HEK293 (cell line): ENCODE data around the gene DAAM1.

Experiments
- CTCF ChIA-PET: fragments of 350-600 bp; formaldehyde crosslinking; extraction: SDS; loops from one replicate; lab custom pipeline; 2021; ENCODE audit warnings: antibody characterized with exemption; lab: Yijun Ruan, JAX
- POLR2A ChIA-PET: fragments of 300-600 bp; formaldehyde crosslinking; extraction: SDS; loops from one replicate; lab custom pipeline; 2020; ENCODE audit warnings: antibody characterized with exemption, inconsistent platforms; lab: Yijun Ruan, JAX
- H3K27ac ChIP-seq: fragments of 200-500 bp; sonication (Bioruptor generic); 2 replicates; pipeline ENCODE4 v1.5.1; 2014; ENCODE audit warnings: low read depth, low read length, control low read depth, inconsistent platforms; ENCODE audit errors: extremely low read depth
- H3K36me3 ChIP-seq, 2 experiments: fragments of 200-500 bp in 1 of 2; sonication (Bioruptor generic) in 1 of 2; 1 replicate in 1 of 2; 2 replicates in 1 of 2; pipeline ENCODE4 v1.5.1; 2014 to 2017; ENCODE audit warnings: inconsistent platforms in 2 of 2, low read length in 2 of 2; ENCODE audit not compliant: control insufficient read depth in 2 of 2, insufficient read depth in 1 of 2
- H3K4me1 ChIP-seq: fragments of 200-500 bp; sonication (Bioruptor generic); 2 replicates; pipeline ENCODE4 v1.5.1; 2014; ENCODE audit warnings: mild to moderate bottlenecking, low read length, inconsistent platforms; ENCODE audit not compliant: control insufficient read depth, insufficient read depth
- H3K4me3 ChIP-seq: 2 replicates; pipeline ENCODE4 v1.5.1; 2011; ENCODE audit warnings: low read depth, mild to moderate bottlenecking, control low read depth, low read length, moderate library complexity
- H3K9me3 ChIP-seq: fragments of 200-500 bp; sonication (Bioruptor generic); 2 replicates; pipeline ENCODE4 v1.5.1; 2014; ENCODE audit warnings: low read depth, low read length, inconsistent platforms; ENCODE audit not compliant: control insufficient read depth, insufficient read depth
- AEBP2 ChIP-seq: fragments of 450-650 bp; formaldehyde crosslinking; IDR thresholded peaks from 2 replicates; pipeline ENCODE4 v1.5.1; 2016; ENCODE audit warnings: missing biosample characterization, missing genetic modification characterization, borderline replicate concordance
- ATF2 ChIP-seq: fragments of 450-650 bp; formaldehyde crosslinking; IDR thresholded peaks from 2 replicates; pipeline ENCODE4 v1.5.1; 2016; ENCODE audit warnings: missing biosample characterization, missing genetic modification characterization, low read depth
- BCL6B ChIP-seq: fragments of 450-650 bp; formaldehyde crosslinking; IDR thresholded peaks from 2 replicates; pipeline ENCODE4 v1.5.1; 2017; ENCODE audit warnings: missing biosample characterization, missing genetic modification characterization
- KLF9 ChIP-seq: fragments of 450-650 bp; formaldehyde crosslinking; IDR thresholded peaks from 2 replicates; pipeline ENCODE4 v1.5.1; 2016; ENCODE audit warnings: missing biosample characterization, missing genetic modification characterization, low read depth
- PRDM4 ChIP-seq: fragments of 450-650 bp; formaldehyde crosslinking; IDR thresholded peaks from 2 replicates; pipeline ENCODE4 v1.5.1; 2017; ENCODE audit warnings: missing biosample characterization, missing genetic modification characterization
- REPIN1 ChIP-seq: fragments of 450-650 bp; formaldehyde crosslinking; IDR thresholded peaks from 2 replicates; pipeline ENCODE4 v1.5.1; 2017; ENCODE audit warnings: missing biosample characterization, missing genetic modification characterization, low read depth
- SCRT2 ChIP-seq: fragments of 450-650 bp; formaldehyde crosslinking; IDR thresholded peaks from 2 replicates; pipeline ENCODE4 v1.5.1; 2016; ENCODE audit warnings: missing biosample characterization, missing genetic modification characterization
- SETDB1 ChIP-seq: IDR thresholded peaks from one replicate; pipeline ENCODE4 v1.6.1; 2017; ENCODE audit warnings: mild to moderate bottlenecking, low read length, moderate library complexity, mixed read lengths; ENCODE audit not compliant: insufficient read length
- SP3 ChIP-seq: fragments of 450-650 bp; formaldehyde crosslinking; IDR thresholded peaks from 2 replicates; pipeline ENCODE4 v1.5.1; 2016; ENCODE audit warnings: missing biosample characterization, missing genetic modification characterization
- TRIM28 ChIP-seq: IDR thresholded peaks from 2 replicates; pipeline ENCODE4 v1.6.1; 2011; ENCODE audit warnings: low read length, control low read depth, borderline replicate concordance
- WT1 ChIP-seq: fragments of 450-650 bp; formaldehyde crosslinking; IDR thresholded peaks from 2 replicates; pipeline ENCODE4 v1.5.1; 2016; ENCODE audit warnings: missing biosample characterization, missing genetic modification characterization
- ZNF114 ChIP-seq: fragments of 450-650 bp; formaldehyde crosslinking; IDR thresholded peaks from 2 replicates; pipeline ENCODE4 v1.5.0; 2017; ENCODE audit warnings: missing biosample characterization, missing genetic modification characterization
- ZNF398 ChIP-seq: fragments of 450-650 bp; formaldehyde crosslinking; IDR thresholded peaks from 2 replicates; pipeline ENCODE4 v1.5.1; 2017; ENCODE audit warnings: missing biosample characterization, missing genetic modification characterization
- ZNF510 ChIP-seq: fragments of 450-650 bp; formaldehyde crosslinking; IDR thresholded peaks from 2 replicates; pipeline ENCODE4 v1.5.1; 2018; ENCODE audit warnings: mild to moderate bottlenecking, missing genetic modification characterization, missing biosample characterization; ENCODE audit not compliant: insufficient replicate concordance
- ZNF518A ChIP-seq: fragments of 450-650 bp; formaldehyde crosslinking; conservative IDR thresholded peaks from 2 replicates; pipeline ENCODE4 v1.5.1; 2016; ENCODE audit warnings: low read depth, missing biosample characterization, missing genetic modification characterization
- ZNF558 ChIP-seq: fragments of 450-650 bp; formaldehyde crosslinking; IDR thresholded peaks from 2 replicates; pipeline ENCODE4 v1.5.1; 2016; ENCODE audit warnings: missing biosample characterization, missing genetic modification characterization
- ZNF624 ChIP-seq: fragments of 450-650 bp; formaldehyde crosslinking; IDR thresholded peaks from 2 replicates; pipeline ENCODE4 v1.5.1; 2017; ENCODE audit warnings: missing biosample characterization, missing genetic modification characterization
- ZNF654 ChIP-seq: fragments of 450-650 bp; formaldehyde crosslinking; IDR thresholded peaks from 2 replicates; pipeline ENCODE4 v1.5.1; 2016; ENCODE audit warnings: low read depth, missing biosample characterization, missing genetic modification characterization
- ZNF660 ChIP-seq: fragments of 450-650 bp; IDR thresholded peaks from 2 replicates; pipeline ENCODE4 v1.5.1; 2018; ENCODE audit warnings: missing biosample characterization, mild to moderate bottlenecking, missing genetic modification characterization
- ZNF677 ChIP-seq: fragments of 450-650 bp; IDR thresholded peaks from 2 replicates; pipeline ENCODE4 v1.5.0; 2018; ENCODE audit warnings: missing biosample characterization, mild to moderate bottlenecking, missing genetic modification characterization, moderate library complexity
- ZNF692 ChIP-seq: fragments of 450-650 bp; formaldehyde crosslinking; IDR thresholded peaks from 2 replicates; pipeline ENCODE4 v1.5.1; 2016; ENCODE audit warnings: missing biosample characterization, missing genetic modification characterization
- ZNF707 ChIP-seq: fragments of 450-650 bp; formaldehyde crosslinking; IDR thresholded peaks from 2 replicates; pipeline ENCODE4 v1.5.1; 2016; ENCODE audit warnings: missing biosample characterization, missing genetic modification characterization

The DAAM1 gene

GRCh38 chr14:59154373-59154772 lies 34.1 kb upstream of the DAAM1 start (continued):
- no peak for TF ChIP-seq ZNF558 (tag by site-specific recombination)
- TF ChIP-seq PRDM4 (tag by site-specific recombination), result no peak
- TF ChIP-seq ZNF510 (tag by site-specific recombination), result no peak
- no peak for TF ChIP-seq KLF9
- TF ChIP-seq SP3 (tag by site-specific recombination), result no peak
- no peak for TF ChIP-seq ZNF707 (tag by site-specific recombination)
- TF ChIP-seq ZNF398 (tag by site-specific recombination), result no peak
- no peak for TF ChIP-seq ZNF692 (tag by site-specific recombination)

- Histone ChIP-seq H3K4me1 (peaks cover 2% of the 10 kb centered on the region; the same call in 1 of the 2 replicates), H3K36me3 (no peaks in the 10 kb centered on the region), H3K27ac (no peak overlapping the region), H3K9me3 (no peaks in the 10 kb centered on the region; the same call in 1 of the 2 replicates), H3K4me3 (no peak overlapping the region)
- ChIA-PET POLR2A (no interaction called here), CTCF (no interaction called here)
- TF ChIP-seq REPIN1 (no peak), ZNF114 (tag by site-specific recombination) (no peak), ZNF660 (tag by site-specific recombination) (no peak), SCRT2 (tag by site-specific recombination) (no peak), ZNF677 (no peak), BCL6B (tag by site-specific recombination) (no peak), AEBP2 (tag by site-specific recombination) (no peak), ZNF624 (tag by site-specific recombination) (no peak), ZNF518A (tag by site-specific recombination) (no peak), ATF2 (no peak), SETDB1 (no peak), ZNF654 (tag by site-specific recombination) (no peak), TRIM28 (no peak), WT1 (tag by site-specific recombination) (no peak)
Measured at GRCh38 chr14:59155886-59156285, 32.6 kb upstream of the DAAM1 start.
